ENCODE measurements around the gene ANKMY2. TPM values are rescaled to one million over a fixed set of nuclear protein-coding genes. Genes with fewer than 3 reads are reported as not detected.
"Not testable (repeated sequence)": the region's sequence is repeated elsewhere in the genome, so short reads cannot be mapped to it uniquely, and the experiment has no call there.

Gene ANKMY2
- total RNA-seq, 1 donor from 2014 or later: 26.4 TPM

- peaks cover 21% of the 10 kb centered on the region for H3K36me3 Mint-ChIP-seq (ENCODE audit: insufficient read depth)
- no peak for DNase-seq (ENCODE audit: low spot score, unreplicated experiment)
- no peaks in the 10 kb centered on the region for H3K27me3 Mint-ChIP-seq
- TF ChIP-seq CTCF (IDR thresholded peaks at IDR 0.05; ENCODE audit: unreplicated experiment): no peak
- H3K9me3 Mint-ChIP-seq (ENCODE audit: low read depth): no peaks in the 10 kb centered on the region
- H3K4me3 Mint-ChIP-seq (ENCODE audit: low read depth): no peak overlapping the region
- H3K27ac Mint-ChIP-seq: no peak overlapping the region
- H3K4me1 Mint-ChIP-seq (ENCODE audit: low read depth): peaks cover 6% of the 10 kb centered on the region
These were observed 45.7 kb downstream of the ANKMY2 start for GRCh38 chr7:16599860-16600259.

GRCh38 chr7:16598015-16598414 lies 47.5 kb downstream of the ANKMY2 start:
- Mint-ChIP-seq H3K4me3 (ENCODE audit: low read depth) (no peak overlapping the region), H3K36me3 (ENCODE audit: insufficient read depth) (peaks cover 12% of the 10 kb centered on the region), H3K9me3 (ENCODE audit: low read depth) (no peaks in the 10 kb centered on the region), H3K27me3 (no peaks in the 10 kb centered on the region), H3K27ac (no peak overlapping the region), H3K4me1 (ENCODE audit: low read depth) (peaks cover 6% of the 10 kb centered on the region)
- no peak for TF ChIP-seq CTCF (IDR thresholded peaks at IDR 0.05; ENCODE audit: unreplicated experiment)
- DNase-seq (ENCODE audit: low spot score, unreplicated experiment): no peak

GRCh38 chr7:16595596-16595995 lies 50.0 kb downstream of the ANKMY2 start:
- not testable (repeated sequence) for H3K36me3 Mint-ChIP-seq (ENCODE audit: insufficient read depth); H3K27me3 Mint-ChIP-seq; DNase-seq (ENCODE audit: low spot score, unreplicated experiment); H3K27ac Mint-ChIP-seq; H3K9me3 Mint-ChIP-seq (ENCODE audit: low read depth); H3K4me1 Mint-ChIP-seq (ENCODE audit: low read depth); H3K4me3 Mint-ChIP-seq (ENCODE audit: low read depth)

GRCh38 chr7:16594676-16595075 lies 50.9 kb downstream of the ANKMY2 start:
- no peak for DNase-seq (ENCODE audit: low spot score, unreplicated experiment)
- Mint-ChIP-seq H3K27me3 (no peaks in the 10 kb centered on the region), H3K4me3 (ENCODE audit: low read depth) (no peak overlapping the region), H3K27ac (no peak overlapping the region), H3K9me3 (ENCODE audit: low read depth) (no peaks in the 10 kb centered on the region), H3K36me3 (ENCODE audit: insufficient read depth) (peaks cover 4% of the 10 kb centered on the region), H3K4me1 (ENCODE audit: low read depth) (peaks cover 6% of the 10 kb centered on the region)
- TF ChIP-seq CTCF (IDR thresholded peaks at IDR 0.05; ENCODE audit: unreplicated experiment): no peak

- no peak for TF ChIP-seq CTCF (IDR thresholded peaks at IDR 0.05; ENCODE audit: unreplicated experiment)
- Mint-ChIP-seq H3K9me3 (ENCODE audit: low read depth) (no peaks in the 10 kb centered on the region), H3K27ac (no peak overlapping the region), H3K4me1 (ENCODE audit: low read depth) (peaks cover 6% of the 10 kb centered on the region), H3K36me3 (ENCODE audit: insufficient read depth) (peaks cover 3% of the 10 kb centered on the region), H3K27me3 (no peaks in the 10 kb centered on the region), H3K4me3 (ENCODE audit: low read depth) (no peak overlapping the region)
- DNase-seq (ENCODE audit: low spot score, unreplicated experiment): no peak
These were observed 51.5 kb downstream of the ANKMY2 start for GRCh38 chr7:16594061-16594460.

GRCh38 chr7:16592395-16592794 lies 53.2 kb downstream of the ANKMY2 start:
- DNase-seq (ENCODE audit: low spot score, unreplicated experiment): no peak
- TF ChIP-seq CTCF (IDR thresholded peaks at IDR 0.05; ENCODE audit: unreplicated experiment): no peak
- Mint-ChIP-seq H3K4me1 (ENCODE audit: low read depth) (peaks cover 6% of the 10 kb centered on the region), H3K27ac (no peak overlapping the region), H3K27me3 (no peaks in the 10 kb centered on the region), H3K9me3 (ENCODE audit: low read depth) (no peaks in the 10 kb centered on the region), H3K36me3 (ENCODE audit: insufficient read depth) (peaks cover 3% of the 10 kb centered on the region), H3K4me3 (ENCODE audit: low read depth) (no peak overlapping the region)
